ENCODE results near the gene ADGRB3. TPM values are rescaled to one million over a fixed set of nuclear protein-coding genes. Genes with fewer than 3 reads are reported as not detected.

Gene ADGRB3
- polyA plus RNA-seq, 2 of the 4 experiments (the other 2 are of a cell fraction) = not detected

- CTCF ChIA-PET = no interaction called here
- 40% methylated on average over 1 of the region's 6 CpGs for WGBS (ENCODE audit: missing lambda C conversion rate)
- FAIRE-seq = no peak
Observed at GRCh38 chr6:69145062-69145461, 510.0 kb downstream of the ADGRB3 start.

DNA sequence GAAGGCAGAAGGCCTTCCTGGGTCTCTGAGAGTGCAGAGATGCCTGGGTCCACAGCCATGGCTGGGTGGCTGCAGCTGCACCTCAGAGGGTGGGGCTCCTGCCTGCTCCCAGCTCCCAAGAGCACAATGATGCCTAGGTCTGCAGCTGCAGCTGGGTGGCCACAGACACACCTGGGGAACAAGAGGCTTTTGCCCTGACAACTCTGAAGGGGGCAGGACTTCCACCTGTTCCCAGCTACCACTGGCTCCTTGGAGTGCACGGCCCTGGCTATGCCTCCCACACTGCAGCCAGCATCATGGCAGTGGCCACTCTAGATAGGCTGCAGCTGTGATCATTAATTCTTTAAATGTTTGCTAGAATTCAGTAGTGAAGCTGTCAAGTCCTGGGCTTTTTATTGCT is 511.3 kb downstream of the ADGRB3 start:
- no peak for ATAC-seq
- ChIA-PET POLR2A (no interaction called here), CTCF (no interaction called here)
- FAIRE-seq = no peak
- no peak overlapping the region for H3K27ac ChIP-seq
- no peaks in the 10 kb centered on the region for H3K4me1 ChIP-seq
- no peak for TF ChIP-seq FOSB (CRISPR knock-in tag; IDR thresholded peaks at IDR 0.05)
- TF ChIP-seq SREBF2 (IDR thresholded peaks at IDR 0.05) = no peak
- TF ChIP-seq HDAC2 (IDR thresholded peaks at IDR 0.05) = no peak
- no peak for TF ChIP-seq CHD2 (IDR thresholded peaks at IDR 0.05; ENCODE audit: low read length, partially characterized antibody)
- TF ChIP-seq RARB (CRISPR knock-in tag; IDR thresholded peaks at IDR 0.05) = no peak
- TF ChIP-seq NFE2L2 (conservative IDR thresholded peaks at IDR 0.05; ENCODE audit: low read length) = no peak
- H3K4me2 ChIP-seq = no peak overlapping the region
- no peak for DNase-seq (ENCODE audit: low read depth in 1 of 2, low spot score in 1 of 2)
- no peak overlapping the region for H3K4me3 ChIP-seq
- H3K9me3 ChIP-seq = no peaks in the 10 kb centered on the region
- WGBS (ENCODE audit: missing lambda C conversion rate) = no CpG with 5 or more reads among the region's 1 CpG

More at GRCh38 chr6:69145062-69145461, 510.0 kb downstream of the ADGRB3 start:
- H3K9me3 ChIP-seq = no peaks in the 10 kb centered on the region
- H3K4me1 ChIP-seq = no peaks in the 10 kb centered on the region
- no peak overlapping the region for H3K4me2 ChIP-seq
- POLR2A ChIA-PET = no interaction called here
- no peak overlapping the region for H3K27ac ChIP-seq
- ATAC-seq (no peak), DNase-seq (ENCODE audit: low read depth in 1 of 2, low spot score in 1 of 2) (no peak)
- no peak for TF ChIP-seq FOSL2 (IDR thresholded peaks at IDR 0.05)
- TF ChIP-seq FOSL2 (CRISPR knock-in tag; IDR thresholded peaks at IDR 0.05) = no peak
- TF ChIP-seq, protein P1, sequence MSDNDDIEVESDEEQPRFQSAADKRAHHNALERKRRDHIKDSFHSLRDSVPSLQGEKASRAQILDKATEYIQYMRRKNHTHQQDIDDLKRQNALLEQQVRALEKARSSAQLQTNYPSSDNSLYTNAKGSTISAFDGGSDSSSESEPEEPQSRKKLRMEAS (IDR thresholded peaks at IDR 0.05) = no peak
- TF ChIP-seq SREBF2 (IDR thresholded peaks at IDR 0.05) = no peak
- TF ChIP-seq EP300 (IDR thresholded peaks at IDR 0.05) = no peak
- TF ChIP-seq PHF8 (IDR thresholded peaks at IDR 0.05; ENCODE audit: borderline replicate concordance, low read depth) = no peak
- TF ChIP-seq POLR2A (IDR thresholded peaks at IDR 0.05; ENCODE audit: low read length) = no peak
- H3K4me3 ChIP-seq = no peak overlapping the region

DNA sequence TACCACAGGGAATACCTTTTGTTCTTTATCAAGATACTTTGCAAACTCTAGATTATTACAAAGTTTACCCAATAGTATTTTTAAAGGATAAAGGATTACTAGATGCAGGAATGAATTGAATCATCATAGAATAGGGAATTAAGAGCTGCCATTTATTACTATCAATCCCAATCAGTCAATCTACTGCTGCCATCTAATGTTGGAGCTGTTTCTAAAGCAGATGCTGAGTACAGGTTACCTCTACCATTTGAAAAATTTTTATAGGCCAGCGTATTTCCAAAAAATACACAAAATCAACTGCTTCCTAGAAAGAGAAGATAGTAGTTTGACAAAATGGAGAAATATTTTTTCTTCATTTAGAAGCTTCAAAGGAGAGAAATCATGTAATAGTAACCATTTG is 520.4 kb downstream of the ADGRB3 start:
- TF ChIP-seq RNF2 (IDR thresholded peaks at IDR 0.05; ENCODE audit: borderline replicate concordance, low read depth) = no peak
- peak; percentile 21 to 29; a peak in 3 of 5 replicates for TF ChIP-seq RAD21 (conservative IDR thresholded peaks at IDR 0.05 in 1 of 2, IDR thresholded peaks at IDR 0.05 in 1 of 2)
- DNase-seq (ENCODE audit: low read depth in 1 of 2, low spot score in 1 of 2) (no peak), ATAC-seq (no peak), FAIRE-seq (no peak)
- CTCF ChIA-PET = no interaction called here
- Histone ChIP-seq H3K4me1 (no peaks in the 10 kb centered on the region), H3K4me3 (no peak overlapping the region), H3K4me2 (no peak overlapping the region), H3K27ac (no peak overlapping the region), H3K9me3 (no peaks in the 10 kb centered on the region)
- POLR2A ChIA-PET = no interaction called here
- WGBS (ENCODE audit: missing lambda C conversion rate) = 47% methylated on average over 1 of the region's 1 CpG

- H3K4me2 ChIP-seq = no peak overlapping the region
- no peaks in the 10 kb centered on the region for H3K4me1 ChIP-seq
- TF ChIP-seq RCOR1 (IDR thresholded peaks at IDR 0.05; ENCODE audit: low read depth, low read length) = no peak
- TF ChIP-seq KDM5A (IDR thresholded peaks at IDR 0.05) = no peak
- TF ChIP-seq POLR2AphosphoS2 (conservative IDR thresholded peaks at IDR 0.05; ENCODE audit: low read length) = no peak
- TF ChIP-seq ESRRA (IDR thresholded peaks at IDR 0.05; ENCODE audit: borderline replicate concordance, low read length) = no peak
- TF ChIP-seq JUN (IDR thresholded peaks at IDR 0.05) = no peak
- TF ChIP-seq RARB (CRISPR knock-in tag; IDR thresholded peaks at IDR 0.05) = no peak
- no peak for TF ChIP-seq NPAS2 (CRISPR knock-in tag; IDR thresholded peaks at IDR 0.05; ENCODE audit: borderline replicate concordance)
- TF ChIP-seq, protein P2, sequence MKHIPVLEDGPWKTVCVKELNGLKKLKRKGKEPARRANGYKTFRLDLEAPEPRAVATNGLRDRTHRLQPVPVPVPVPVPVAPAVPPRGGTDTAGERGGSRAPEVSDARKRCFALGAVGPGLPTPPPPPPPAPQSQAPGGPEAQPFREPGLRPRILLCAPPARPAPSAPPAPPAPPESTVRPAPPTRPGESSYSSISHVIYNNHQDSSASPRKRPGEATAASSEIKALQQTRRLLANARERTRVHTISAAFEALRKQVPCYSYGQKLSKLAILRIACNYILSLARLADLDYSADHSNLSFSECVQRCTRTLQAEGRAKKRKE (CRISPR knock-in tag; IDR thresholded peaks at IDR 0.05; ENCODE audit: low read depth) = no peak
- POLR2A ChIA-PET = no interaction called here
- no peaks in the 10 kb centered on the region for H3K9me3 ChIP-seq
- CTCF ChIA-PET = no interaction called here
- 14% methylated on average over 1 of the region's 1 CpG for WGBS (ENCODE audit: missing lambda C conversion rate)
- H3K4me3 ChIP-seq = no peak overlapping the region
- no peak overlapping the region for H3K27ac ChIP-seq
- DNase-seq (ENCODE audit: low read depth in 1 of 2, low spot score in 1 of 2) = no peak
- no peak for FAIRE-seq
- no peak for ATAC-seq
Observed at GRCh38 chr6:69162811-69163210, 527.7 kb downstream of the ADGRB3 start.

Data from A549 (cell line).